GM15510 (cell line): ENCODE data around the gene CEP83.

Experiments used
- POLR2A ChIP-seq: IDR thresholded peaks from 3 replicates; pipeline ENCODE4 v1.6.1; 2011; ENCODE audit warnings: borderline replicate concordance; ENCODE audit not compliant: insufficient read length; ENCODE audit errors: extremely low read depth

CEP83 gene

GRCh38 chr12:94261119-94261518 lies 198.5 kb downstream of the CEP83 start:
- TF ChIP-seq POLR2A, result no peak

GRCh38 chr12:94260717-94261116 lies 198.9 kb downstream of the CEP83 start:
- no peak for TF ChIP-seq POLR2A

GRCh38 chr12:94260017-94260416 lies 199.7 kb downstream of the CEP83 start:
- TF ChIP-seq POLR2A, result no peak

- no peak for TF ChIP-seq POLR2A
These were observed 201.1 kb downstream of the CEP83 start for GRCh38 chr12:94258593-94258992.
